HL-60 (cell line): ENCODE measurements around the gene SUN5.

Experiments used
- DNase-seq, 2 experiments: peaks; one replicate each; pipeline ENCODE4 v3.0.0-alpha.2; 2010 to 2020; ENCODE audit warnings: low read depth in 1 of 2, low spot score in 1 of 2
- H3K27ac ChIP-seq: fragments of 250-450 bp; sonication (Bioruptor Pico); replicated peaks from 2 replicates; pipeline ENCODE4 v1.5.1; 2020; ENCODE audit warnings: mild to moderate bottlenecking, moderate library complexity
- H3K27me3 ChIP-seq: fragments of 250-450 bp; sonication (Bioruptor Pico); 2 replicates; pipeline ENCODE4 v1.5.1; 2021; ENCODE audit warnings: mild to moderate bottlenecking, moderate library complexity; ENCODE audit not compliant: insufficient read depth, poor library complexity, severe bottlenecking
- H3K4me3 ChIP-seq: replicated peaks from 2 replicates; pipeline ENCODE4 v1.5.1; 2011; ENCODE audit warnings: mild to moderate bottlenecking, control low read depth, low read length; ENCODE audit not compliant: insufficient read depth
- GABPA ChIP-seq: IDR thresholded peaks from 2 replicates; pipeline ENCODE4 v1.6.1; 2012; ENCODE audit warnings: low read depth
- POLR2AphosphoS5 ChIP-seq: IDR thresholded peaks from 2 replicates; pipeline ENCODE4 v1.6.1; 2012; ENCODE audit warnings: low read depth
- REST ChIP-seq: IDR thresholded peaks from 2 replicates; pipeline ENCODE4 v1.6.1; 2012; ENCODE audit warnings: low read depth; ENCODE audit not compliant: insufficient replicate concordance
- SPI1 ChIP-seq: IDR thresholded peaks from 2 replicates; pipeline ENCODE4 v1.6.1; 2012; ENCODE audit warnings: low read depth, mild to moderate bottlenecking, borderline replicate concordance
- TF ChIP-seq, protein P1 (sequence below): IDR thresholded peaks from one replicate; pipeline ENCODE4 v1.5.1; 2011; ENCODE audit warnings: low read length, control low read depth, inconsistent platforms; ENCODE audit not compliant: insufficient read depth

SUN5 gene

GRCh38 chr20:32980131-32980941 lies 23.9 kb downstream of the SUN5 start:
- Histone ChIP-seq H3K4me3 (no peak overlapping the region), H3K27ac (no peak overlapping the region), H3K27me3 (no peaks in the 10 kb centered on the region)
- DNase-seq: no peak
- TF ChIP-seq SPI1 (no peak), REST (no peak), GABPA (no peak), POLR2AphosphoS5 (no peak)
- TF ChIP-seq, protein P1, sequence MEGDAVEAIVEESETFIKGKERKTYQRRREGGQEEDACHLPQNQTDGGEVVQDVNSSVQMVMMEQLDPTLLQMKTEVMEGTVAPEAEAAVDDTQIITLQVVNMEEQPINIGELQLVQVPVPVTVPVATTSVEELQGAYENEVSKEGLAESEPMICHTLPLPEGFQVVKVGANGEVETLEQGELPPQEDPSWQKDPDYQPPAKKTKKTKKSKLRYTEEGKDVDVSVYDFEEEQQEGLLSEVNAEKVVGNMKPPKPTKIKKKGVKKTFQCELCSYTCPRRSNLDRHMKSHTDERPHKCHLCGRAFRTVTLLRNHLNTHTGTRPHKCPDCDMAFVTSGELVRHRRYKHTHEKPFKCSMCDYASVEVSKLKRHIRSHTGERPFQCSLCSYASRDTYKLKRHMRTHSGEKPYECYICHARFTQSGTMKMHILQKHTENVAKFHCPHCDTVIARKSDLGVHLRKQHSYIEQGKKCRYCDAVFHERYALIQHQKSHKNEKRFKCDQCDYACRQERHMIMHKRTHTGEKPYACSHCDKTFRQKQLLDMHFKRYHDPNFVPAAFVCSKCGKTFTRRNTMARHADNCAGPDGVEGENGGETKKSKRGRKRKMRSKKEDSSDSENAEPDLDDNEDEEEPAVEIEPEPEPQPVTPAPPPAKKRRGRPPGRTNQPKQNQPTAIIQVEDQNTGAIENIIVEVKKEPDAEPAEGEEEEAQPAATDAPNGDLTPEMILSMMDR: no peak

DNA sequence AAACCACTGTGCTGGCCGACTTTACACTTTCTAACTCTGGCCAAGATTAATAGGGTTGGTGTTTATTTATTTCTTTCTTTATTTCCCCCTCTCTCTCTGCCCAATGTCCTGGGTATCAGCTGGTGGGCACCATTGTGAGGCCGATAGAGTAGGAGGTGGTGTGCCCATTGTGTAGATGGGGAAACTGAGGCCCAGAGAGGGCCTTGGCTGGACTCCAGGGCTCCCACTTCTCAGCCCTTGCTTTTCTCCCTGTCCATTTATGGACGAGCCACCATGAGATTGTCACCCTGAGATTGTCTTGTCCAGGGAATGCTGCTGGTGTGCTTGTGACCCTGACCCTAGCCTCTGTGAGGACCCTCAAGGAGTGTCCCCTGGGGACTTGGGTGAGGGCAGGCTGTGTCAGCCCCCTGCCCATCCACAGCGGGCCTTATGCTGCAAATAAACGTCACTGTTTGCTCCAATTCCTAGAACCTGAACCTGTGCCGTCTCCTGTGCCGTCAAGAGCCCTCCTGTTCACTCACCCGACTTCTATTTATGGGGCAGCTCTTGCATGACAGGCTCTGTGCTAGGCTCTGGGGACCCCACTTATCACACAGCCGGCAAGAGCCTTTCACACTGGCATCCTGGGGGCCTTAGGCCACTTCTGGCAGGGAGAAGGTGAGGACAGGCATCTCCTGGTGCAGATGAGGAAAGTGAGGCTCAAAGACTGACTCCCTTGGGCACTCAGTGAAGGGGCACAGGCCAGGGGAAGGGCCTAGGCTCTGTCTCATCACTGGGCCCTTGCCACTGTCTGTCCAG lies 24.8 kb downstream of the SUN5 start:
- H3K27ac ChIP-seq: no peak overlapping the region

GRCh38 chr20:32978009-32978335 lies 26.3 kb downstream of the SUN5 start:
- H3K27ac ChIP-seq: no peak overlapping the region
- no peak for DNase-seq
- H3K27me3 ChIP-seq: no peaks in the 10 kb centered on the region
- no peak for TF ChIP-seq GABPA
- TF ChIP-seq POLR2AphosphoS5: no peak
- no peak for TF ChIP-seq SPI1
- TF ChIP-seq, protein P1: no peak
- H3K4me3 ChIP-seq: no peak overlapping the region

More for the DNA sequence above, 24.8 kb downstream of the SUN5 start:
- no peak for DNase-seq
- Histone ChIP-seq H3K4me3 (no peak overlapping the region), H3K27me3 (no peaks in the 10 kb centered on the region)
- no peak for TF ChIP-seq POLR2AphosphoS5

GRCh38 chr20:32977281-32978008 lies 26.8 kb downstream of the SUN5 start:
- no peak overlapping the region for H3K4me3 ChIP-seq
- TF ChIP-seq REST (no peak), POLR2AphosphoS5 (no peak), GABPA (no peak), SPI1 (no peak)
- TF ChIP-seq, protein P1: no peak
- H3K27ac ChIP-seq: no peak overlapping the region
- no peaks in the 10 kb centered on the region for H3K27me3 ChIP-seq
- DNase-seq: no peak
